MM.1S (cell line): ENCODE results near the gene SAA4.

Experiments
- DNase-seq: peaks from one replicate; pipeline ENCODE4 v3.0.0-alpha.2; 2015
- H2AFZ ChIP-seq: fragments of 300-600 bp; sonication (generic); 2 replicates; pipeline ENCODE4 v1.6.0; 2016; ENCODE audit warnings: antibody characterized with exemption, low read length
- H3F3A ChIP-seq: fragments of 300-600 bp; sonication (generic); 2 replicates; pipeline ENCODE4 v1.6.1; 2016; ENCODE audit warnings: mild to moderate bottlenecking, antibody characterized with exemption, low read length, moderate library complexity, mixed read lengths; ENCODE audit not compliant: insufficient read depth
- H3K27ac ChIP-seq: fragments of 300-600 bp; sonication (generic); 2 replicates; pipeline ENCODE4 v1.5.1; 2016; ENCODE audit warnings: mild to moderate bottlenecking, low read length
- H3K27me3 ChIP-seq: fragments of 300-600 bp; sonication (generic); replicated peaks from 2 replicates; pipeline ENCODE4 v1.6.0; 2016; ENCODE audit warnings: low read length; ENCODE audit not compliant: insufficient read depth
- H3K36me3 ChIP-seq: fragments of 300-600 bp; sonication (generic); replicated peaks from 2 replicates; pipeline ENCODE4 v1.6.1; 2016; ENCODE audit warnings: mild to moderate bottlenecking, low read length, mixed read lengths; ENCODE audit not compliant: insufficient read depth
- H3K4me1 ChIP-seq: fragments of 300-600 bp; sonication (generic); 2 replicates; pipeline ENCODE4 v1.6.1; 2016; ENCODE audit warnings: low read length, mixed read lengths
- H3K4me2 ChIP-seq: fragments of 300-600 bp; sonication (generic); 2 replicates; pipeline ENCODE4 v1.6.0; 2016; ENCODE audit warnings: low read depth, low read length
- H3K4me3 ChIP-seq: fragments of 300-600 bp; sonication (generic); 2 replicates; pipeline ENCODE4 v1.5.1; 2016; ENCODE audit warnings: low read length, mixed read lengths
- H3K79me2 ChIP-seq: fragments of 300-600 bp; sonication (generic); 2 replicates; pipeline ENCODE4 v1.6.1; 2016; ENCODE audit warnings: mixed run types, low read length, mixed read lengths
- H3K9ac ChIP-seq: fragments of 300-600 bp; sonication (generic); 2 replicates; pipeline ENCODE4 v1.6.1; 2016; ENCODE audit warnings: low read length, mixed read lengths
- H3K9me2 ChIP-seq: fragments of 300-600 bp; sonication (generic); replicated peaks from 2 replicates; pipeline ENCODE4 v1.6.1; 2016; ENCODE audit warnings: mild to moderate bottlenecking, low read length, mixed read lengths; ENCODE audit not compliant: insufficient read depth
- H3K9me3 ChIP-seq: fragments of 300-600 bp; sonication (generic); replicated peaks from 2 replicates; pipeline ENCODE4 v1.6.1; 2016; ENCODE audit warnings: mild to moderate bottlenecking, low read length, mixed read lengths; ENCODE audit not compliant: insufficient read depth
- H4K20me1 ChIP-seq: fragments of 300-600 bp; sonication (generic); 2 replicates; pipeline ENCODE4 v1.6.1; 2016; ENCODE audit warnings: mild to moderate bottlenecking, low read length, moderate library complexity, mixed read lengths; ENCODE audit not compliant: insufficient read depth
- CTCF ChIP-seq: fragments of 300-600 bp; sonication (generic); IDR thresholded peaks from 2 replicates; pipeline ENCODE4 v1.5.1; 2016; ENCODE audit warnings: antibody characterized with exemption, low read length, mixed read lengths
- EZH2 ChIP-seq: fragments of 300-600 bp; sonication (generic); optimal IDR thresholded peaks from 2 replicates; pipeline ENCODE3; 2017; ENCODE audit warnings: low read depth, mild to moderate bottlenecking, antibody characterized with exemption, low read length, mixed read lengths
- EZH2phosphoT487 ChIP-seq: fragments of 300-600 bp; sonication (generic); IDR thresholded peaks from 2 replicates; pipeline ENCODE4 v1.6.1; 2018; ENCODE audit warnings: antibody characterized with exemption, low read length

The SAA4 gene

GRCh38 chr11:18235394-18236334 is 938 bp downstream of the SAA4 start:
- H3K4me3 ChIP-seq = no peak overlapping the region
- H3K4me2 ChIP-seq = no peak overlapping the region
- H3K9me3 ChIP-seq = no peaks in the 10 kb centered on the region
- no peaks in the 10 kb centered on the region for H3K79me2 ChIP-seq
- H2AFZ ChIP-seq = no peak overlapping the region
- no peak overlapping the region for H3K27ac ChIP-seq
- H3K27me3 ChIP-seq = peaks cover 4% of the 10 kb centered on the region; the same call in 1 of the 2 replicates
- H3K4me1 ChIP-seq = no peaks in the 10 kb centered on the region
- no peaks in the 10 kb centered on the region for H3K9me2 ChIP-seq
- no peak for TF ChIP-seq EZH2
- no peak for TF ChIP-seq CTCF
- TF ChIP-seq EZH2phosphoT487 = no peak
- DNase-seq = no peak
- no peak overlapping the region for H3K9ac ChIP-seq
- H3K36me3 ChIP-seq = no peaks in the 10 kb centered on the region
- no peaks in the 10 kb centered on the region for H3F3A ChIP-seq
- no peaks in the 10 kb centered on the region for H4K20me1 ChIP-seq

- peaks cover 4% of the 10 kb centered on the region; the same call in 1 of the 2 replicates for H3K27me3 ChIP-seq
- H3K79me2 ChIP-seq = no peaks in the 10 kb centered on the region
- no peaks in the 10 kb centered on the region for H4K20me1 ChIP-seq
- DNase-seq = no peak
- H2AFZ ChIP-seq = no peak overlapping the region
- peaks cover 8% of the 10 kb centered on the region; the same call in 1 of the 2 replicates for H3F3A ChIP-seq
- H3K9me2 ChIP-seq = no peaks in the 10 kb centered on the region
- H3K9me3 ChIP-seq = no peaks in the 10 kb centered on the region
- no peak overlapping the region for H3K4me2 ChIP-seq
- no peak overlapping the region for H3K9ac ChIP-seq
- no peak overlapping the region for H3K27ac ChIP-seq
- no peak for TF ChIP-seq EZH2phosphoT487
- TF ChIP-seq EZH2 = no peak
- TF ChIP-seq CTCF = no peak
- peaks cover 6% of the 10 kb centered on the region for H3K4me1 ChIP-seq
- no peaks in the 10 kb centered on the region for H3K36me3 ChIP-seq
- no peak overlapping the region for H3K4me3 ChIP-seq
Measured at GRCh38 chr11:18233912-18234311, 2.7 kb downstream of the SAA4 start.

- DNase-seq = no peak
- H2AFZ ChIP-seq = no peak overlapping the region
Measured at GRCh38 chr11:18230859-18231258, 5.7 kb downstream of the SAA4 start.

More at GRCh38 chr11:18230859-18231258, 5.7 kb downstream of the SAA4 start:
- Histone ChIP-seq H3K9me2 (no peaks in the 10 kb centered on the region), H3K4me1 (peaks cover 13% of the 10 kb centered on the region), H3K9me3 (no peaks in the 10 kb centered on the region), H3K79me2 (no peaks in the 10 kb centered on the region), H3K4me3 (no peak overlapping the region), H3K4me2 (no peak overlapping the region), H4K20me1 (no peaks in the 10 kb centered on the region), H3K9ac (no peak overlapping the region), H3F3A (peaks cover 8% of the 10 kb centered on the region; the same call in 1 of the 2 replicates), H3K36me3 (no peaks in the 10 kb centered on the region), H3K27me3 (no peaks in the 10 kb centered on the region), H3K27ac (no peak overlapping the region)
- TF ChIP-seq EZH2 (no peak), CTCF (no peak)
